Measurements from ENCODE around the gene GADL1.

GADL1 gene

DNA sequence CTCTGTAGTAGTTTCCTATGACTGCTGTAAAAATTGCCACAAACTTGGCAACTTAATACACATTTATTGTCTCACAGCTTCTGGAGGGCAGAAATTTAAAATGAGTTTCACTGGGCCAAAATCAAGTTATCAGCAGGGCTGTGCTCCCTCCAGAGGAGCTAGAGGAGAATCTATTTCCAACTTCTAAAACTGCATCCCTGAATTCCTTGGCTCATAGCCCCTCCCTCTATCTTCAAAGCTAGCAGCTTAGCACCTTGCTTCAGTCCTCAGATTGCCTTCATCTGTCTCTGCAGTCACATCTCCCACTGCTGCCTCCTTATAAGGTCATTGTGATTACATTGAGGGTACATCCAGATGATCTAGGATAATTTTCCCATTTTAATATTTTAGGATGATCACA lies 17.8 kb upstream of the GADL1 start:
- TF ChIP-seq, protein P1, sequence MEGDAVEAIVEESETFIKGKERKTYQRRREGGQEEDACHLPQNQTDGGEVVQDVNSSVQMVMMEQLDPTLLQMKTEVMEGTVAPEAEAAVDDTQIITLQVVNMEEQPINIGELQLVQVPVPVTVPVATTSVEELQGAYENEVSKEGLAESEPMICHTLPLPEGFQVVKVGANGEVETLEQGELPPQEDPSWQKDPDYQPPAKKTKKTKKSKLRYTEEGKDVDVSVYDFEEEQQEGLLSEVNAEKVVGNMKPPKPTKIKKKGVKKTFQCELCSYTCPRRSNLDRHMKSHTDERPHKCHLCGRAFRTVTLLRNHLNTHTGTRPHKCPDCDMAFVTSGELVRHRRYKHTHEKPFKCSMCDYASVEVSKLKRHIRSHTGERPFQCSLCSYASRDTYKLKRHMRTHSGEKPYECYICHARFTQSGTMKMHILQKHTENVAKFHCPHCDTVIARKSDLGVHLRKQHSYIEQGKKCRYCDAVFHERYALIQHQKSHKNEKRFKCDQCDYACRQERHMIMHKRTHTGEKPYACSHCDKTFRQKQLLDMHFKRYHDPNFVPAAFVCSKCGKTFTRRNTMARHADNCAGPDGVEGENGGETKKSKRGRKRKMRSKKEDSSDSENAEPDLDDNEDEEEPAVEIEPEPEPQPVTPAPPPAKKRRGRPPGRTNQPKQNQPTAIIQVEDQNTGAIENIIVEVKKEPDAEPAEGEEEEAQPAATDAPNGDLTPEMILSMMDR (IDR thresholded peaks at IDR 0.05; ENCODE audit: insufficient read depth, low read length), result no peak
- no peak for TF ChIP-seq POLR2AphosphoS5 (IDR thresholded peaks at IDR 0.05; ENCODE audit: low read depth)
- H3K4me3 ChIP-seq (replicated peaks; ENCODE audit: insufficient read depth, low read length), result no peak overlapping the region
- no peaks in the 10 kb centered on the region for H3K27me3 ChIP-seq (ENCODE audit: insufficient read depth, poor library complexity, severe bottlenecking)
- no peak overlapping the region for H3K27ac ChIP-seq (replicated peaks)
- no peak for DNase-seq (ENCODE audit: low read depth in 1 of 2, low spot score in 1 of 2)

DNA sequence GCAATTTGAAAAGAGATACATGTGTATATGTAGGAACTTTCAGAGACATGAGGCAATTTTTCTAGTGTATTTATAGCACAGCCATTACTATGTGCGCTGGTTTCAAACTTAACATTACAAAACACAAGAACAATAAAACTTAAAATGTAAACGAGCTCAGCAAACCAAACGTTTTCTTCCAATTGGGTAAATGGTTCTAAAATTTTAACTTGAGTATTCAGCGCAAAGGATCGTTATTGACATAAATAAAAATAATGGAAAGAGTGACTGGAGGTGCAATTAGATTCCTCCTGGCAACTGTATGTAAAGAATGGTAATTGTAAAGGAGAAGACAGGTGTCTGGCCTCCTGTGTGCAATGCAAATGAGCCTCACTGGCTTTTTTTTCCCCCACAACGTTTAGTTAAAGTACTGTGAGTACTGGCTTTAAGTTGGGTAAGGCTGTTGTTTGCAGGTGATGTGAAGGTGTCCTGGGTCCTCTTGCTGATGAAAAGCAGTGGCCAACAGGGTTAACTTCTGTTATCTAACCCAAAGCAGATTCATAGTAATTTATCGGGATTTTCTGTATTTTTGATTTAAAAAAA lies 14.1 kb upstream of the GADL1 start:
- H3K4me3 ChIP-seq (replicated peaks; ENCODE audit: insufficient read depth, low read length), result no peak overlapping the region
- DNase-seq (ENCODE audit: low read depth in 1 of 2, low spot score in 1 of 2), result no peak

DNA sequence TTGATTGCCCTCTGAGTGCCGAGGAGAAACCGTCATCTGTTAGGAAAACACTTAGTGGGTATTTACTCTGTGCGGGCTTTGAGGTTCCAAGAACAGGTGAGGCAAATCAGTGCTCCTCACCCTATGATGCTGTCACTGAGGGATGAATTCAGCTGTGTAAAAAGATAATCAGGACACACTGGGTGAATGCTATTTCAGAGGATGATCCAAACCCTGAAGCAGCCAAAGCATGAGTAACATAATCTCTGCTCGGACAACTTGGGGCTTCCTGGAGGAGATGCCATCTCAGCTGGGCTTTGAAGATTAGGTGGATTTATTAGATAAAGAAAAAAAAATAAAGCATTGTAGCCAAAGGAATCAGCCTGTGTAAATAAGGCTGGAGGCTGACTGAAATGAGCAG lies 10.5 kb upstream of the GADL1 start:
- H3K27me3 ChIP-seq (ENCODE audit: insufficient read depth, poor library complexity, severe bottlenecking), result no peaks in the 10 kb centered on the region
- TF ChIP-seq GABPA (IDR thresholded peaks at IDR 0.05; ENCODE audit: low read depth), result no peak
- no peak for TF ChIP-seq SPI1 (IDR thresholded peaks at IDR 0.05; ENCODE audit: borderline replicate concordance, low read depth)
- TF ChIP-seq, protein P1 (IDR thresholded peaks at IDR 0.05; ENCODE audit: insufficient read depth, low read length), result no peak
- no peak for TF ChIP-seq POLR2AphosphoS5 (IDR thresholded peaks at IDR 0.05; ENCODE audit: low read depth)
- TF ChIP-seq, protein P2, sequence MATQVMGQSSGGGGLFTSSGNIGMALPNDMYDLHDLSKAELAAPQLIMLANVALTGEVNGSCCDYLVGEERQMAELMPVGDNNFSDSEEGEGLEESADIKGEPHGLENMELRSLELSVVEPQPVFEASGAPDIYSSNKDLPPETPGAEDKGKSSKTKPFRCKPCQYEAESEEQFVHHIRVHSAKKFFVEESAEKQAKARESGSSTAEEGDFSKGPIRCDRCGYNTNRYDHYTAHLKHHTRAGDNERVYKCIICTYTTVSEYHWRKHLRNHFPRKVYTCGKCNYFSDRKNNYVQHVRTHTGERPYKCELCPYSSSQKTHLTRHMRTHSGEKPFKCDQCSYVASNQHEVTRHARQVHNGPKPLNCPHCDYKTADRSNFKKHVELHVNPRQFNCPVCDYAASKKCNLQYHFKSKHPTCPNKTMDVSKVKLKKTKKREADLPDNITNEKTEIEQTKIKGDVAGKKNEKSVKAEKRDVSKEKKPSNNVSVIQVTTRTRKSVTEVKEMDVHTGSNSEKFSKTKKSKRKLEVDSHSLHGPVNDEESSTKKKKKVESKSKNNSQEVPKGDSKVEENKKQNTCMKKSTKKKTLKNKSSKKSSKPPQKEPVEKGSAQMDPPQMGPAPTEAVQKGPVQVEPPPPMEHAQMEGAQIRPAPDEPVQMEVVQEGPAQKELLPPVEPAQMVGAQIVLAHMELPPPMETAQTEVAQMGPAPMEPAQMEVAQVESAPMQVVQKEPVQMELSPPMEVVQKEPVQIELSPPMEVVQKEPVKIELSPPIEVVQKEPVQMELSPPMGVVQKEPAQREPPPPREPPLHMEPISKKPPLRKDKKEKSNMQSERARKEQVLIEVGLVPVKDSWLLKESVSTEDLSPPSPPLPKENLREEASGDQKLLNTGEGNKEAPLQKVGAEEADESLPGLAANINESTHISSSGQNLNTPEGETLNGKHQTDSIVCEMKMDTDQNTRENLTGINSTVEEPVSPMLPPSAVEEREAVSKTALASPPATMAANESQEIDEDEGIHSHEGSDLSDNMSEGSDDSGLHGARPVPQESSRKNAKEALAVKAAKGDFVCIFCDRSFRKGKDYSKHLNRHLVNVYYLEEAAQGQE (IDR thresholded peaks at IDR 0.05; ENCODE audit: insufficient replicate concordance, low read depth), result no peak
- H3K4me3 ChIP-seq (replicated peaks; ENCODE audit: insufficient read depth, low read length), result no peak overlapping the region
- H3K27ac ChIP-seq (replicated peaks), result no peak overlapping the region
- DNase-seq (ENCODE audit: low read depth in 1 of 2, low spot score in 1 of 2), result no peak

More for the DNA sequence above, 14.1 kb upstream of the GADL1 start:
- Histone ChIP-seq H3K27ac (replicated peaks) (no peak overlapping the region), H3K27me3 (ENCODE audit: insufficient read depth, poor library complexity, severe bottlenecking) (no peaks in the 10 kb centered on the region)
- TF ChIP-seq POLR2AphosphoS5 (IDR thresholded peaks at IDR 0.05; ENCODE audit: low read depth) (no peak), GABPA (IDR thresholded peaks at IDR 0.05; ENCODE audit: low read depth) (no peak), SPI1 (IDR thresholded peaks at IDR 0.05; ENCODE audit: borderline replicate concordance, low read depth) (no peak)
- TF ChIP-seq, protein P1 (IDR thresholded peaks at IDR 0.05; ENCODE audit: insufficient read depth, low read length), result no peak
- TF ChIP-seq, protein P2 (IDR thresholded peaks at IDR 0.05; ENCODE audit: insufficient replicate concordance, low read depth), result no peak

DNA sequence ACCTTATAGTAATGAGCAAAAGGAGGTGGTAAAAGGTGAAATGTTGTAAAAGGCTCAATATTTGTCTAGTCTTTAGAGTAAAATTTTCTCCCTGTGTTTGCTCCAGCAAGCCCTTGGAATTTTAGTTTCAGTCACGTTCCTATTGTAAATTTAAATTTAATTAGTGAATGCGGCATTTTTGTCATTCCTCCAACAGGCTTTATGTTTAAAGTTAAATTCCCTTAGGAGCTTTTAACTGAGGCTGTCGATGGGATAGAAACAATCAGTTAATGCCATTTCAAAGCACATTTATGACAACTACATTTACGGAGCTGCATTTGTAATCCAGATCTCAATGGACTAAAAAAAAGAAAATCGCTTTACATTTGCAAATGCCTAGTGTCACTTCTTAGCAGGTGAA lies 868 bp upstream of the GADL1 start:
- TF ChIP-seq, protein P1 (IDR thresholded peaks at IDR 0.05; ENCODE audit: insufficient read depth, low read length), result no peak
- TF ChIP-seq, protein P2 (IDR thresholded peaks at IDR 0.05; ENCODE audit: insufficient replicate concordance, low read depth), result no peak
- no peak for TF ChIP-seq SPI1 (IDR thresholded peaks at IDR 0.05; ENCODE audit: borderline replicate concordance, low read depth)
- no peak for TF ChIP-seq POLR2AphosphoS5 (IDR thresholded peaks at IDR 0.05; ENCODE audit: low read depth)
- TF ChIP-seq GABPA (IDR thresholded peaks at IDR 0.05; ENCODE audit: low read depth), result no peak
- H3K4me3 ChIP-seq (replicated peaks; ENCODE audit: insufficient read depth, low read length), result no peak overlapping the region
- peaks cover 37% of the 10 kb centered on the region for H3K27me3 ChIP-seq (ENCODE audit: insufficient read depth, poor library complexity, severe bottlenecking)
- no peak overlapping the region for H3K27ac ChIP-seq (replicated peaks)
- DNase-seq (ENCODE audit: low read depth in 1 of 2, low spot score in 1 of 2), result no peak

Data from HL-60 (cell line).